H7 (cell line): ENCODE data around the gene ZSCAN12. TPM values are rescaled to one million over a fixed set of nuclear protein-coding genes. Genes with fewer than 3 reads are reported as not detected.

Source experiments
- DNase-seq: peaks from one replicate; pipeline ENCODE4 v3.0.0; 2012
- H3K27me3 ChIP-seq: 2 replicates; pipeline ENCODE4 v1.6.0; 2011; ENCODE audit warnings: mild to moderate bottlenecking, low read length; ENCODE audit not compliant: control insufficient read depth, insufficient read depth
- H3K36me3 ChIP-seq: replicated peaks from 2 replicates; pipeline ENCODE4 v1.5.1; 2011; ENCODE audit warnings: low read length; ENCODE audit not compliant: control insufficient read depth, insufficient read depth
- H3K4me3 ChIP-seq: 2 replicates; pipeline ENCODE4 v1.5.1; 2011; ENCODE audit warnings: low read depth, mild to moderate bottlenecking, control low read depth, low read length, moderate library complexity; ENCODE audit not compliant: insufficient read depth
- total RNA-seq: library from RNA; depleted of rRNA; stranded (reverse); fragments of >200 nt; shearing (Covaris generic); gene quantifications from 2 replicates; pipeline ENCODE4 v1.2.3, GENCODE V29; 2014; rRNA removed

Gene ZSCAN12
- total RNA-seq, 1 experiment from 2014 or later, result 4.6 TPM

DNA sequence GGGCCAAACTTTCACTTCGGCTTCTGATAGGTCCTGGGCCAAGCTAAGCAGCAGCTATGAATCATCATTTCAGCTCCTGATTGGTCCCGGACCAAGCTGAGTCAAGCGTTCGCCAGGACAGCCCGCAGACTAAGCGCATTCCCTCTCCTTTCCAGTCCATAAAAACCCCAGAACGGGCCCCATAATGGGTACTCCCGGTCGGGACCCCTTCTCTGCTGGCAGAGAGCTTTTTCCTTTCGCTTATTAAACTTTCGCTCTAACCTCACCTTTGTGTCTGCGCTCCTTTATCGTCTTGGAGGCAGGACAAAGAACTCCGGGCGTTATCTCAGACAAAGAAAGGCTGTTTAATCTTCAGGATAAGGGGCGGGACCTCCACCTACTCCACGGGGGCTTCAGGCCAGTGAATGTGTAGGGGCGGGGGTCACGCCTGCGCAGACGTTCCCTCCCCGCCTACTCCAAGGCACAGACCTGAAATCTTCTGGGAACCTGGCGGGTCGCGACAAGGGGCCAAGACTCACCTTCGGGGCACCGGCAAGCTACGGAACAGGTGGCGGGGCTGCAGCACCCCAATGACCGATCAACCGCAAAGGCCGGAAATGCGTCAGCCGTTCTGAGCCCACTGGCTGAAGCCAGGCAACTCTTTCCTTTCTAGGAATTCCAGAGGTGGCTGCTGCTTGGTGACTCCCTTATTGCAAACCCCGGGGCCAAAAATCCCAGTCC lies 63.8 kb downstream of the ZSCAN12 start, which contains the start of gene ZSCAN31:
Gene ZSCAN31, minus strand, starts transcription at position 585 of the 720 bp plus-strand sequence. CDS start 6,465 bp downstream, outside the sequence.
- DNase-seq, result peak; percentile 90
- Histone ChIP-seq H3K36me3 (no peaks in the 10 kb centered on the region), H3K27me3 (no peaks in the 10 kb centered on the region), H3K4me3 (peak within 1 kb of the TSS; percentile 53)

DNA sequence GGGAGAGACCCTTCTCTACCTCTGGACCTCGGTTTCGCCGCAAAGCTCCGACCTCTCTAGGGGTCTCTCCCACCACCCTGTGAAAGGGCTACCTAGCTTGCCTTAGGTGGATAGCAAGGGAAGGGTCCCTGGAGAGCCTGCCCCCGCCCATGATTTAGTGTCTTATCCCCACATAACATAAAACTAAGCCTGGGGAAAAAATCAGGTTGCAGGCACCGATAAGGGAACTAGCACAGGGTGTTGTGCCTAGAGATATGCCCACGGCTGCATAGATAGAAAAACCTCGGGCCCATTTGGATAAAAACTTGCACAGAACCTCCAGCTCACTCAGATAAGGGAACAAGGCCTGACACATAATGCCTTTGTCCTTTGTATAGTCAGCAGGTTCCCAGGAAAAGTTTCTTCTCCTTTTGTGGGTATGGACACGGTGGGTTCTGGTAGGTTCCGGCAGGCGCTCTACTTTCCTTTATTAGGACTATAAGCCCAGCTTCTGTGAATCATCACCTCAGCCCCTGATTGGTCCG lies 64.4 kb downstream of the ZSCAN12 start:
- Histone ChIP-seq H3K27me3 (no peaks in the 10 kb centered on the region), H3K4me3 (peak overlapping the region; percentile 53), H3K36me3 (no peaks in the 10 kb centered on the region)
- no peak for DNase-seq

DNA sequence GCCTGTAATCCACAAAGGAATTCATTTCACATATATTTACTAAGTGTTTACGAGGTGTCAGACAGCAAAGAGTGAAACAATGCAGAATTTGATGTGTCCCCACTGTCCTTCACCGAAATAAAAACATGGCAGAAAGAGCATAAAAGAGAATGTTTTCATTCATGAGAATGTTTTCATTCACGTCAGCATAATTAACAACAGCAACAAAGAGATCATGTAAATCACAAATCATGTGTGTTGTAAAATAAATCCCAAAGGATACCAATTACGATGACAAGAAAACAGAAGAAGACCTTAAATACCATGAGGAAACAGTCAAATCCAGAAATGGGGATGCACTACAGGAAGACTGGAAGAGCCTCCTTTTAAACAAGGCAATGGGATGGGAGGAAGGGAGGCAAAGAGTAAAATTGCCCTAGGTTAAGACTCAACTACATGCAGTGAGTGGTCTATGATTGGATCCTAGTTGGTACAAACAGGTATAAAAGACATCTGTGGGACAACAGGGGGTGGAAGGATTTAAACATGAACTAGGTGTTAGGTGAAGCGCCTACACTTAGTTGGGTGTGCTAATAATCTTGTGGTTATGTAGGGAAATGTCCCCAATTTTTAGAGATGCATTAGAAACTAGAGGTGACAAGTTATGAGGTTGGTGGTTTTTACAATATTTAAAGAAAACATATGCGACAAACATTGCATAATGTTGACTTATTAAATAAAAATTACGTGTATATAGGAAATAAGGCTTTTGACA lies 65.1 kb downstream of the ZSCAN12 start:
- no peak overlapping the region for H3K4me3 ChIP-seq
- no peaks in the 10 kb centered on the region for H3K27me3 ChIP-seq
- H3K36me3 ChIP-seq, result no peaks in the 10 kb centered on the region
- no peak for DNase-seq

DNA sequence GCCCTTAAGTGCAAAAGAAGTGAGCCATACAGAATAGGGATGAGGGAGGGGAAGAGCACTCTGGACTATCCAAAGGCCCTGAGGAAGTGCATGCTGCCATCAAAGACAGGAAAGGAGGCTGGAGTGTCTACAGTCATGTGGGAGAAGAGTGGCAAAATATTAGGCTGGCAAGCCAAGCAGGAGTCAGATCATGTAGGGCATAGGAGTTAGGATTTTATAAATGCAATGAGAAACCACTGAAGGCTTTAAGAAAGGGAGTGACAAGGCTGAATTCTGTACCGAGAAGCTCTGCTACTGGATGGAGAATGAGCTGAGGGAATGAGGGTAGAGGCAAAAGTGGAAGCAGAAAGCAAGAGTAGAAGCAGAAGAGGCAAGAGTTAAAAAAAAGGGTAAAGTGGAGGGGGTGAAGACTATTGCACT lies 65.9 kb downstream of the ZSCAN12 start:
- Histone ChIP-seq H3K4me3 (no peak overlapping the region), H3K36me3 (no peaks in the 10 kb centered on the region; the same call in none of the 2 replicates), H3K27me3 (no peaks in the 10 kb centered on the region)
- no peak for DNase-seq

DNA sequence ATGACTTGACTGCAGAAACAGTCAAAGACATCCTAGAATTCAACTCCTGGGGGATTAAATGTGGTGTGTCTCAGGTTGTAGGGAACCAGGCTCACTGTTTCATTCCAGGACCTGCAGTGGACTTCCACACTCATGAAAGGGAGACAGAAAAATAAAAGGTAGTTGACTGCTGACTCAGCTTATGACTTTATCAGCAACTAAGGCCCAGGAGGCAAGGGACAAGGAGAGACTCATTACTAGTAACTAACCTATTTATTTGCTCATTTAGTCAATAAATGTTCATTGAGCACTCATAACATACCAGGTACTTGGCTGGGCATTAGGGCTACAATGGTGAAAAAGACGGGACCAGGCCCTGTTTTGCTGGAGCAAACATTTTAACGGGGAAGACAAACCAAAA lies 66.5 kb downstream of the ZSCAN12 start:
- no peak for DNase-seq
- Histone ChIP-seq H3K4me3 (no peak overlapping the region), H3K36me3 (no peaks in the 10 kb centered on the region; the same call in none of the 2 replicates), H3K27me3 (no peaks in the 10 kb centered on the region)

DNA sequence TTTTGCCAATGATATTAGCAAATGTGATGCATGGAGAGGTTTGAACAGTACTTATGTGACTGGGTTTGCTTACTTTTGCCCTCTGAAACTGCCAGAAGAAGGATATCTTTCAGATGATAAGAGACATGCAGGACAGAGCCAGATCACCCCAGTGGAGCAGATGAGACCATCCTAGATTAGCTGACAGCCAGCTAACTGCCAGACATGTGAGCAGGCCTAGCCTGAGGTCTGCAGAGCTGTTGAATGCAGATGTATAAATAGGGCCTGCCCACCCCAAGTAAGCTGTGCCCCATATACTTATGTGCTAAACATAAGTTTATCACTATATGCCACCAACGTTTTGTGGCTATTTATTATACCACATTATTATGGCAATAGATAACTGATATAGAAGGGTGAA lies 69.5 kb downstream of the ZSCAN12 start:
- Histone ChIP-seq H3K27me3 (no peaks in the 10 kb centered on the region), H3K36me3 (peaks cover 12% of the 10 kb centered on the region), H3K4me3 (no peak overlapping the region)
- DNase-seq, result no peak

Other genes with a start within 250 kb of the ZSCAN12 start
- 15.6 and 20.4 TPM in 2 replicates for gene ZSCAN9, start 174.5 kb downstream of the ZSCAN12 start, total RNA-seq
- 5.6 and 6.7 TPM in 2 replicates for gene ZKSCAN4, start 147.5 kb downstream of the ZSCAN12 start, total RNA-seq
- not detected in 2 replicates for gene NKAPL, start 140.4 kb downstream of the ZSCAN12 start, total RNA-seq
- 11.0 and 14.8 TPM in 2 replicates for gene ZSCAN26, start 132.6 kb downstream of the ZSCAN12 start, total RNA-seq
- gene PGBD1, start 118.2 kb downstream of the ZSCAN12 start, total RNA-seq, result 6.3 and 6.8 TPM in 2 replicates
- 5.6 and 5.8 TPM in 2 replicates for gene ZSCAN31, start 63.6 kb downstream of the ZSCAN12 start, total RNA-seq
- gene ZKSCAN3, start 49.8 kb downstream of the ZSCAN12 start, total RNA-seq, result 6.5 and 8.1 TPM in 2 replicates
- 3.0 and 6.5 TPM in 2 replicates for gene ZSCAN23, start 43.7 kb upstream of the ZSCAN12 start, total RNA-seq
- not detected in 2 replicates for gene GPX6, start 116.0 kb upstream of the ZSCAN12 start, total RNA-seq
- gene GPX5, start 126.1 kb upstream of the ZSCAN12 start, total RNA-seq, result not detected in 2 replicates